ENCODE data around the gene DNAL4. TPM values are rescaled to one million over a fixed set of nuclear protein-coding genes. Genes with fewer than 3 reads are reported as not detected.
A peak's percentile ranks its signal among the peaks of the same experiment; 100 is the strongest.

Gene DNAL4
- total RNA-seq, 2 experiments from 2014 or later = 5.5 to 6.0 TPM

DNA sequence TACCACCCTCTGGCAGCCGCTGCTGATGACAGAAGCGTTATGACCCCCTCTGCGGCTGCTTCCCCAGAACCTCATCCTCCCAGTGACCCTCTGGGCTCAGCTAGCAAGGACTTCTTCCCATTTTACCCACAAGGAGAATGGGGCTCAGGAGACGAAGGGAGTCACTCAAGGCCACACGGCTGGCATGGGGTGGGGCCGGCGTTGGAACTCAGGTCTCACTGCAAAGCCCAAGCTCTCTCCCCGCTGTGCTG, 21.4 kb downstream of the DNAL4 start:
- no peaks in the 10 kb centered on the region for H3K27me3 Mint-ChIP-seq
- no peak for ATAC-seq
- no peaks in the 10 kb centered on the region for H3K4me1 Mint-ChIP-seq (ENCODE audit: low read depth)
- no peak for DNase-seq
- intact Hi-C loops (cut with micrococcal nuclease) = no loop called here
- H3K9me3 Mint-ChIP-seq = no peaks in the 10 kb centered on the region
- TF ChIP-seq, protein P1, sequence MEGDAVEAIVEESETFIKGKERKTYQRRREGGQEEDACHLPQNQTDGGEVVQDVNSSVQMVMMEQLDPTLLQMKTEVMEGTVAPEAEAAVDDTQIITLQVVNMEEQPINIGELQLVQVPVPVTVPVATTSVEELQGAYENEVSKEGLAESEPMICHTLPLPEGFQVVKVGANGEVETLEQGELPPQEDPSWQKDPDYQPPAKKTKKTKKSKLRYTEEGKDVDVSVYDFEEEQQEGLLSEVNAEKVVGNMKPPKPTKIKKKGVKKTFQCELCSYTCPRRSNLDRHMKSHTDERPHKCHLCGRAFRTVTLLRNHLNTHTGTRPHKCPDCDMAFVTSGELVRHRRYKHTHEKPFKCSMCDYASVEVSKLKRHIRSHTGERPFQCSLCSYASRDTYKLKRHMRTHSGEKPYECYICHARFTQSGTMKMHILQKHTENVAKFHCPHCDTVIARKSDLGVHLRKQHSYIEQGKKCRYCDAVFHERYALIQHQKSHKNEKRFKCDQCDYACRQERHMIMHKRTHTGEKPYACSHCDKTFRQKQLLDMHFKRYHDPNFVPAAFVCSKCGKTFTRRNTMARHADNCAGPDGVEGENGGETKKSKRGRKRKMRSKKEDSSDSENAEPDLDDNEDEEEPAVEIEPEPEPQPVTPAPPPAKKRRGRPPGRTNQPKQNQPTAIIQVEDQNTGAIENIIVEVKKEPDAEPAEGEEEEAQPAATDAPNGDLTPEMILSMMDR (IDR thresholded peaks at IDR 0.05) = no peak
- ChIA-PET CTCF (no interaction called here), POLR2A (no interaction called here)
- no peak overlapping the region for H3K27ac Mint-ChIP-seq
- no peaks in the 10 kb centered on the region for H3K36me3 Mint-ChIP-seq (ENCODE audit: low read depth)
- H3K4me3 Mint-ChIP-seq = no peak overlapping the region

DNA sequence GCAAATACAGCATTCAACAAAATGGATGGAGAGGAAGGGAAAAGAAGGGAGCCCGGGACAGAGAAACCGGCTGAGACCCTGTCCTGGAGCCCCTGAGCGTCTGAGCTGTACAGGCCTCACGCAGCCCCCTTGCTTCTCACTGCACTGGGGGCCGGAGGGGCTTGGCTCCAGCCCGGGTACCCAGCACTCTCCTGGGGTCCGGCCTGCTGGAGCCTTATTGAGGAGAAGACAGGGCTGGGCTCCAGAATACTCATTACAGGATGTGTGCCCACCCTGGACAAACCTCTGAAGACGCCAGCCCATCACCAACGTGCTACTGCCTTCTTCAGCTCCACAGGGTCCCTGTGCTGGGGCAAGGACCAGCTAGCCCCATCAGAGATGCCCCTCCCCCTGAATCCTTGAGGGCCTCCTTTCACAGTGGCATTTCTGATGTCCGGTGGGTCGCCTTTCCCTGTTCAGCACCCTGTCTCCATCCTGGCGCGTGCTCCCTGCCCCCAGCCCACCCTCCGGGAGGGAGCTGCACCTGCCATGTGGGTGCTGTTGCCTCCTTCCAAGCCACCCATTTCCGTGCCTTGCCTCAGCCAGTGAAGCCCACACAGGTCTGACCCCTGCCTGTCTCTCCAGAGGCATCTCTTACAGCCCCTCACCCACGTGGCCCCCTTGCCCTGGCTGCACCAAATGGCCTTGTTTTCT, 23.5 kb downstream of the DNAL4 start:
- DNase-seq = no peak
- no peaks in the 10 kb centered on the region for H3K36me3 Mint-ChIP-seq (ENCODE audit: low read depth)
- no peaks in the 10 kb centered on the region for H3K4me1 Mint-ChIP-seq (ENCODE audit: low read depth)
- no peak overlapping the region for H3K4me3 Mint-ChIP-seq
- H3K27ac Mint-ChIP-seq = no peak overlapping the region
- no peak for ATAC-seq
- no peaks in the 10 kb centered on the region for H3K27me3 Mint-ChIP-seq
- no peaks in the 10 kb centered on the region for H3K9me3 Mint-ChIP-seq
- ChIA-PET POLR2A (interaction anchor here (0.6 to 1.5 kb wide), 3 partner anchors 91 to 624 kb away, joined by 3 to 4 read pairs (median 3); no protein-coding TSS in a partner anchor), CTCF (interaction anchor here (0.5 to 5.9 kb wide), 6 partner anchors 12 to 233 kb away, joined by 3 to 63 read pairs (median 8); partner anchors contain the start of gene SUN2)
- TF ChIP-seq, protein P1 (IDR thresholded peaks at IDR 0.05) = no peak
- intact Hi-C loops (cut with micrococcal nuclease) = no loop called here

DNA sequence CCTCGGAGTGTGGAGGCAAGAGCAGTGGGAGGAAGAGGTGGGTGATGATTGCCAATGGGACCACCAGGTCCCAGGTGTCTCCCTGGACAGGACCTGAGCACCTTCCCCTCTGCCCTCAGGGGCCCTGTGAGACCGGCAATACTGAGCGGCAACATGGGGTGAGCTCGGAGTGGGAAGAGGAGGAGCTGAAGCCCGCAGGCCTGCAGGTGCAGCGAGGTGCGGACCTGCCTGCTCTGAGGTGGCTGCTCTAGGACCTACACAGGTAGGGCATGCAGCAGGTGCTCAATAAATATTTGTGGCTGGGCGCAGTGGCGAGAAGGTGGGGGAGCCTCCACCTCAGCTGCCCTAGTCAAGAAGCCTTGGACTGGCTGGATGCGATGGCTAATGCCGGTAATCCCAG, 25.9 kb downstream of the DNAL4 start:
- H3K9me3 Mint-ChIP-seq = no peaks in the 10 kb centered on the region
- intact Hi-C loops (cut with micrococcal nuclease) = no loop called here
- no peak for DNase-seq
- no peaks in the 10 kb centered on the region for H3K27me3 Mint-ChIP-seq
- ATAC-seq = no peak
- no peak overlapping the region for H3K27ac Mint-ChIP-seq
- ChIA-PET POLR2A (interaction anchor here (1.5 kb wide), 1 partner anchor 91 kb away, joined by 4 read pairs; no protein-coding TSS in a partner anchor), CTCF (interaction anchor here (0.6 to 5.9 kb wide), 13 partner anchors 10 to 239 kb away, joined by 3 to 63 read pairs (median 5); partner anchors contain the start of genes CBX6 and SUN2)
- TF ChIP-seq, protein P1 (IDR thresholded peaks at IDR 0.05) = no peak
- no peaks in the 10 kb centered on the region for H3K4me1 Mint-ChIP-seq (ENCODE audit: low read depth)
- no peak overlapping the region for H3K4me3 Mint-ChIP-seq
- H3K36me3 Mint-ChIP-seq (ENCODE audit: low read depth) = no peaks in the 10 kb centered on the region

DNA sequence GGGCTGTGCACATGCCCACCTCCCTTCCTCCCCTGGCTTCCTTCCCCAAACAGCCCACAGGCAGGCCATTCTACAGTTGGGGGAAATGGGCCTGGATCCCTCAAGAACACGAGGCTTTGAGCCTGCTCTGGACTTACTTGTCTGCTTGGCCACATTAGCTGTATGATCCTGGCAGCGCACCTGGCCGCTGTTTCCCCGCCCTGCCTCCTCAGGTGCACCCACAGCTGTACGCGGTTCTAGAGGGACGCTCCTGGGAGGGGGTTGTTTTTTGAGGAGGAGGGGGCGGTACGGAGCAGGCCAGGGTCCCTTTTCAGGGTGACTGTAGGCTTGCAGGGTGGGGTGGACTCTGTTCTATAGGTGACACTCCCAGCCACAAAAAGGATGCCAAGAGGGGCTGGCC, 26.6 kb downstream of the DNAL4 start:
- Mint-ChIP-seq H3K4me3 (no peak overlapping the region), H3K27ac (no peak overlapping the region), H3K36me3 (ENCODE audit: low read depth) (no peaks in the 10 kb centered on the region), H3K4me1 (ENCODE audit: low read depth) (no peaks in the 10 kb centered on the region), H3K9me3 (no peaks in the 10 kb centered on the region), H3K27me3 (no peaks in the 10 kb centered on the region)
- DNase-seq (no peak), ATAC-seq (no peak)
- TF ChIP-seq, protein P1 (IDR thresholded peaks at IDR 0.05) = no peak
- ChIA-PET CTCF (interaction anchor here (0.8 to 5.9 kb wide), 7 partner anchors 11 to 240 kb away, joined by 3 to 63 read pairs (median 6); partner anchors contain the start of genes CBX6 and SUN2), POLR2A (interaction anchor here (1.6 kb wide), 1 partner anchor 33 kb away, joined by 4 read pairs; no protein-coding TSS in a partner anchor)
- intact Hi-C loops (cut with micrococcal nuclease) = no loop called here

DNA sequence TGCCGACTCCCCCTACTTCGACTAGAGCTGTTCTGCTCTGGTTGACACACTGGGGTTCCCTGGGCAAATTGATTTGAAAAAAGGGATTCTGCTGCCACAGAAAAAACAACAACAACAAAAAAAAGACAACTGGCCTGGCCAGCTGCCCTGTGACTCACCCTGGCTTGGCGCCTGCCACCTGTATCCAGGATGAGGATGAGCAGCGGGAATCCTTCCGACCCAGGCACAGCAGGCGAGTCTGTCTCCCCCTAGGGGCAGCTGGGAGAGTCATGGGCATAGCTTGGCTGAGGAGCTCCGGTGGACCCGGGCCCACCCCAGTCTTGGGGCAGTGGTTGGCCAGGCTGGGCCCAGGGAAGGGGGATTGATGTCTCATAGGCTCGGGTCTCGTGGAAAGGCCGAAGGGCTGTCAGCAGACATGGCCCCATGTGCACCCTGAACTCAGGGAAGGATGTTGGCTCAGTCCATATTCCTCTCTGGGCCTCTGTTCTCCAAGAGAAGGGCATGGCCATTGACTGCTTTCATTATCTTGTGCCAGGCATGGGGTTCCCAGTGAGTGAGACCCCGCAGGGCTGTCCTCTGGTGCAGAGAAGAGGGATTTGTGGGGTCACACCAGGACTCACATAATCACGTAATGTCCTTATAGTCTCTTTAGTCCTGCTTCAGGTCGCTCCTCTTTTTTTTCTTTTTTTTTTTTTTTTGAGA, 27.7 kb downstream of the DNAL4 start:
- Mint-ChIP-seq H3K4me3 (no peak overlapping the region), H3K9me3 (no peaks in the 10 kb centered on the region), H3K4me1 (ENCODE audit: low read depth) (no peaks in the 10 kb centered on the region), H3K27ac (no peak overlapping the region), H3K36me3 (ENCODE audit: low read depth) (no peaks in the 10 kb centered on the region), H3K27me3 (no peaks in the 10 kb centered on the region)
- CTCF ChIA-PET = interaction anchor here (0.7 to 5.9 kb wide), 21 partner anchors 9 to 342 kb away, joined by 3 to 63 read pairs (median 4); partner anchors contain the start of genes APOBEC3C, CBX6, DNAL4 and NPTXR
- POLR2A ChIA-PET = interaction anchor here (0.7 to 1.6 kb wide), 5 partner anchors 10 to 207 kb away, joined by 3 to 5 read pairs (median 4); no protein-coding TSS in a partner anchor
- DNase-seq (peak; percentile 50), ATAC-seq (peak; percentile 45)
- intact Hi-C loops (cut with micrococcal nuclease) = no loop called here
- TF ChIP-seq, protein P1 (IDR thresholded peaks at IDR 0.05) = peak; percentile 84

All from activated CD8-positive, alpha-beta T cell treated with anti-CD3 and anti-CD28 coated beads for 36 hours (primary cell).